ENCODE measurements around the gene TGFBR3. TPM values are rescaled to one million over a fixed set of nuclear protein-coding genes. Genes with fewer than 3 reads are reported as not detected.

The TGFBR3 gene
- total and polyA plus RNA-seq, 9 of the 15 experiments (the other 6 are each of a cell fraction or from before 2014, with no cell fraction given), result 3.6 to 32.4 (median 15.6) TPM

- TF ChIP-seq PKNOX1 (IDR thresholded peaks at IDR 0.05) (no peak), ARID3B (CRISPR knock-in tag; IDR thresholded peaks at IDR 0.05; ENCODE audit: borderline replicate concordance) (no peak), TGIF2 (CRISPR knock-in tag; IDR thresholded peaks at IDR 0.05) (no peak), SMARCC2 (IDR thresholded peaks at IDR 0.05; ENCODE audit: low read depth) (no peak), RBM39 (optimal IDR thresholded peaks at IDR 0.05; ENCODE audit: low read depth, low read length) (no peak), ZNF324 (CRISPR knock-in tag; IDR thresholded peaks at IDR 0.05) (no peak), NR3C1 (CRISPR knock-in tag; IDR thresholded peaks at IDR 0.05) (no peak), HDGF (IDR thresholded peaks at IDR 0.05) (no peak), RREB1 (CRISPR knock-in tag; IDR thresholded peaks at IDR 0.05) (no peak), MXD1 (CRISPR knock-in tag; IDR thresholded peaks at IDR 0.05; ENCODE audit: borderline replicate concordance, poor library complexity, severe bottlenecking) (no peak), RFX5 (IDR thresholded peaks at IDR 0.05; ENCODE audit: low read depth, low read length) (no peak), TAF7 (tag; IDR thresholded peaks at IDR 0.05) (no peak), ZNF217 (CRISPR knock-in tag; IDR thresholded peaks at IDR 0.05) (no peak)
Observed at GRCh38 chr1:91770667-91771268, 115.2 kb downstream of the TGFBR3 start (continued).
